Activated gamma-delta T cell treated with Interleukin-2 at 50 U/mL for 16 hours (primary cell): Measurements from ENCODE around the gene ACTR1A.
"Not testable (repeated sequence)": the region's sequence is repeated elsewhere in the genome, so short reads cannot be mapped to it uniquely, and the experiment has no call there.

Experiments used
- DNase-seq: peaks from one replicate; pipeline ENCODE4 v3.0.0-alpha.2; 2020

The ACTR1A gene

GRCh38 chr10:102502337-102503151 is at the start of gene ACTR1A:
TSS of gene ACTR1A (minus strand) at chr10:102502712. CDS start at chr10:102502647, 65 bp downstream.
- peak; percentile 93 for DNase-seq

- DNase-seq, result no peak
Measured at GRCh38 chr10:102550636-102551210, 48.2 kb upstream of the ACTR1A start.

DNA sequence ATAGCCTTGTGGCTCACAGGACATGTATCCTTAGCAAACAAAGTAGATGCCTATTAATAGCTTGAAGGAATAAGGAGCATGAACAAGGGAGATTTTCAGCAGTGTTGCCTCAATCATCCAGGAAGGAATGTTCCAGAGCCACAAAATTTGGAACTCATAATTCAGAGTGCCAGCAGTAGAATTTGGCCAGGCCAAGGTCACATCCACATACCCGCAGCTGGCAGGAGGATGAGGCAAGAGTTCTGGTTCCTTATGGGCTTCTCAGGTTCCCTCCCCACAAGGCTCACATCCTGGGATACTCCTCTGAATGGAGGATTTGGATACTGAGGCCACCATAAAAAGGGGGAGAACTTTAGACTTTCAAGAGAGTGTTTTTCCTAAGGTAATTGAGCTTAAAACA is 47.0 kb upstream of the ACTR1A start:
- DNase-seq, result no peak

- DNase-seq, result no peak
Measured at GRCh38 chr10:102546606-102547320, 44.3 kb upstream of the ACTR1A start.

DNA sequence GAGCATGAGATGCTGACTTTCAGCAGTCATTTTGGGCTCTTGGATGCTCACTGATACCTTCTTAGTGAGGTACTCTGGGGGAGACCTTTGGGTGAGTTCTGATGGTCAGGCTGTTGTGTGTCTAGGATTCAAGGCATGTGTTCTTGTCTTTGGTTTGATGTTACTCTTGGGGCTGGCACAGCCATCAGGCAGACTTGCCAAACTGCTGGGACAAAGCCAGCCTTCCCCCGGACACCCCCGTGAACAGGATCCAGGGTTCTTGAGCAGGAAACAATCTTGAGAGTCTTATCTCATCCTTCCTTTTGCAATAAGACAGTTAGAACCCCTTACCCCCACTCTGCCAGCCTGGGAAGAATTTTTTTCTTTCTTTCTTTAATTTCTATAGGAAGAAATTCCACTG is 43.5 kb upstream of the ACTR1A start:
- no peak for DNase-seq

DNA sequence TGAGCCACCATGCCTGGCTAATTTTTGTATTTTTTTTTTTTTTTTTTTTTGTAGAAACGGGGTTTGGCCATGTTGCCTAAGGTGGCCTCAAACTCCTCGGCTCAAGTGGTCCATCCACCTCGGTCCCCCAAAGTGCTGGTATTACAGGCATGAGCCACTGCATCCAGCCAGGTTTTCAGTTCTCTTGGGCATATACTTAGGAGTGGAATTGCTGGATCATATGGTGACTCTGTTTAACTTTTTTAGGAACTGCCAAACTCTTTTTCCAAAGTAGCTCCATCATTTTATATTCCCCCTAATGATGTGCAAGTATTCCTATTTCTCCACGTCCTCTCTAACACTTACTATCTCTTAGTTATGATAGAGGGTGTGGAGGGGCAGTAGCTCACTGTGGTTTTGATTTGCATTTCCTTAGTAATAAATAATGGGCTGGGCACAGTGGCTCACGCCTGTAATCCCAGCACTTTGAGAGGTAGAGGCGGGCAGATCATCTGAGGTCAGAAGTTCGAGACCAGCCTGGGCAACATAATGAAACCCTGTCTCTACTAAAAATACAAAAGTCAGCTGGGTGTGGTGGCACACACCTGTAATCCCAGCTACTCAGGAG is 42.9 kb upstream of the ACTR1A start:
- DNase-seq, result no peak

GRCh38 chr10:102542800-102543418 is 40.4 kb upstream of the ACTR1A start:
- DNase-seq, result no peak

GRCh38 chr10:102540023-102540422 is 37.5 kb upstream of the ACTR1A start:
- DNase-seq, result no peak

GRCh38 chr10:102538811-102539210 is 36.3 kb upstream of the ACTR1A start:
- no peak for DNase-seq

DNA sequence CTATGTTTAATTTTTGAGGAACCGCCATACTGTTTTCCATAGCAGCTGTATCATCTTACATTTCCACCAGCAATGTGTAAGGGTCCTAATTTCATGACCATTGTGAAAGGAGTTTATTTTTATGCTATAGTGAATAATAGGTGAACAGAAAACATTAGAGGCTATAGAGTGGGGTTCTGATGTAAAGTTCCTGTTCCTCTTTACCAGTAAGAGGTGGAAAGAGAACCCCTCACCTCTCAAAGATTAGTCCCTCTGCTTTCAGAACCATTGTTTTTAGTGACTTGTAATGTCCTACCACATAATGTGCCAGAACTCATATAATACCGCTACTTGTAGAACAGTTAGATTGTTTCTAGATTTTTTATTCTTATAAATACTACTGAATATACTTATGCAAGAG is 35.4 kb upstream of the ACTR1A start:
- no peak for DNase-seq

- no peak for DNase-seq
Measured at GRCh38 chr10:102537367-102537766, 34.9 kb upstream of the ACTR1A start.

- DNase-seq, result no peak
Measured at GRCh38 chr10:102535481-102536147, 33.1 kb upstream of the ACTR1A start.

GRCh38 chr10:102534966-102535365 is 32.5 kb upstream of the ACTR1A start:
- not testable (repeated sequence) for DNase-seq

DNA sequence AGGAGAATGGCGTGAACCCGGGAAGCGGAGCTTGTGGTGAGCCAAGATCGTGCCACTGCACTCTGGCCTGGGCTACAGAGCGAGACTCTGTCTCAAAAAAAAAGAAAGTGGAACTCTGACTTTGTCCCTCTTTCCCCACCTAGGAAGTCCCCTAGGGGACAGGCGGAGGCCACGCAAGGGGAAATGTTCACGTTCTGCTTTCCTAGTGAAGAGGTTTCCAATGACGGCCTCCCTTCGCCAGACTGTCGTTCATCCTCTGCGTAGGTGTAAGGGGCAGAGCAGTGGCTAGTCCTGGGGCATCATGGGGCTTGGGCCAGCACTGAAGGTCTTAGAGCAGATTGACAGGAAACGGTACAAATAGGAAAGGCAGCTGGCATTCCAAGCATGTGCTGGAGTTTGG is 31.8 kb upstream of the ACTR1A start:
- DNase-seq, result no peak

DNA sequence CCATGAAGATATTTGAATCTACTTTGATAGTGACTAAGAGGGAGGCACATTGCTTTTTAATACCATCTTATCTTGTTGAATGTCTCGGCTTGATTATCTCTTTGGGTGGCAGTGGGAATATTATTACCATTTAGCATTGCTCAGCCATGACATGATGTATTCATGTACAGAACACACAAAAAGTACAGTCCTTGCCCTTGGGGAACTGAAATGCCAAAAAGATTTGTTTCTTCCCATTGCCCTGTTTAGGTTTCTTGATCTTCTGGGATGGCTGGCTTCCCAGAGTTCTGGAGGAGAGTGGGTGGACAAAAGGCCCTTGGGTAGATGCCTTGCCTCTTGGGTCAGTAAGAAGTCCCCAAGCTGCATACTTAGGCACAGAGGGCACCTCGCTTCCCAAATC is 25.0 kb upstream of the ACTR1A start:
- DNase-seq, result no peak

DNA sequence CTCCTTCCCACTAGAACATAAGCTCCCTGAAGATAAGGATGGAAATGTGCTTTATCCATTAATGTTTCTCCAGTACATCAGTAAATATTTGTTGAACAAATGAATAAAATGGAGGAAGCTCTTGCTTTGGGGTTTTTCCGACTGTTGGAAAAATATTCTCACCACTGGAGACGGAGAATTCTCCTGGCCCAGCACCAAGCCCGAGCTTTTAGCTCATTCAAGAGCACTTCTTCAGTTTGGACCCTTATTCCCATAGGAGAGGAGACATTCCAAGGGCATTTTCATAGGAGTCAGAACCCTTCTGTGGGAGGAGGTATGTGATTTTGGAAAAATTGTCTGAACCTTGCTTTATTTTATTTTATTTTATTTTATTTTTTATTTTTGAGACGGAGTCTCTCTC is 22.2 kb upstream of the ACTR1A start:
- DNase-seq, result no peak

DNA sequence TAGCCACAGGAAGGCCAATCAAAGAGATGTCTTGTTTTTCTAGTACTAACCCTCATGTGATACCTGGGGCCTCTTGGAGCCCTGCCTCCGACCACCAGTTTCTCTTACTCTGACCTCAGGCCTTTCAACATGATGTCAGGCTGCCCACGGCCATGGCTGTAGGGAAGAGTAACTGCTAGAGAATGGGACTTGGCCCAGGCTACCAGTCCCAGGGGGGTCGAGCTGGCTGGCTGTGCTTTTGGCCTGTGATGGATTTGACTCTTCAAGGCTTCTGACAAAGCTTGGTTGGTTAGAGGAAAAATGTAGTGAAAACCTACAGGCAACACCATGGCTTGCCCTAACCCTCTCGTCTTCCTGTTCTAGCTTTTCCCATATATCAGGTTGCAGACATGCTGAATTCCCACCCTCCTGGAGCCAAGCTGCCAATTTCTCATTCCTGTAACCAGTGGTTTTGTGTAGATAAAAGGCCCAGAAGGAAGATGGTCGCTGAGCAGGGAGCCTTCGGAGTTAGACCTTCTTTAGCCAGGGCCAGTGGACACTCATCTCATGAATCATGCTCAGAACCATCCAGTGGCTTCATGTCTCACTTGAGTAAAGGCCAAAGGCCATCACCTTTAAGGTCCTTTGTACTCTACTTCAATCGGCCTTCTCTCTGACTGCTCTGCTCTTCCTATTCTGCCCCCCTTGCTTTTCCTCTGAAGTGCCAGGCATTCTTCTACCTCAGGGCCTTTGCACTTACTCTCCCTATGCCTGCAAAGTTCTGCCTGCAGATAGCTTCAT is 20.9 kb upstream of the ACTR1A start:
- DNase-seq, result no peak

DNA sequence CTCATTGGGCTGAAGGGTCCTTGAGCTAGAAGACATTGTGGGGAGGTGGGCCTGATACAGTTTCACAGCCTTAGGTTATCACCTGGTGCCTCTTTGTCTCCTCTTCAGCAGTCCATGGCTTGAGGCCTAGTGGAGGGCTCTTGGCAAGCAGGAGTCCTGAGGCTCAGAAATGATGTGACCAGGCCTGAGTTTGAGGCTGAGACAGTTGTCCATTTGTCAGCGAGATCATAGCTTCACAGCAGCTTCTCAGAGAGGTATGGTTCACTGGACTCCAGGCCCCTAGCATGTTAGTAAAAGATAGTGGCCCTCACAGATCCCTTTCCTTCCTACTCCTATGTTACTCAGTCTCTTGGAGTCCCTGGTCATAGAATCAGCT is 20.4 kb upstream of the ACTR1A start:
- DNase-seq, result no peak

DNA sequence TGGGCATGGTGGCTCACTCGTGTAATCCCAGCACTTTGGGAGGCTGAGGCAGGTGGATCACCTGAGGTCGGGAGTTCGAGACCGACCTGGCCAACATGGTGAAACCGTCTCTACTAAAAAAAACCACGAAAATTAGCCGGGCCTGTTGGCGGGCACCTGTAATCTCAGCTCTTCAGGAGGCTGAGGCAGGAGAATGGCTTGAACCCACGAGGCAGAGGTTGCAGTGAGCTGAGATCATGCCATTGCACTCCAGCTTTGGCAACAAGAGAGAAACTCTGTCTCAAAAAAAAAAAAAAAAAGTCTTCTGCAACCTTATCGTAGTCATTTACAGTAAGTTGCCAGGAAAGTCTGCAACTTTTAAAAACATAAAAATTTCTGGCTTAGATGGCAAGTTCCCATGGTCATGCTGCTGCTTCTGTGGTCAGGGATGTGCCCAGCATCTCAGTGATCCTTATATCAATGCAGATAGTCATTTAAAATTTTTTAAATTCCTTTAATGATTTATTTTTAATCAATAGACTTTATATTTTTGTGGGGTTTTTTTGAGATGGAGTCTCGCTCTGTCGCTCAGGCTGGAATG is 16.8 kb upstream of the ACTR1A start:
- no peak for DNase-seq

DNA sequence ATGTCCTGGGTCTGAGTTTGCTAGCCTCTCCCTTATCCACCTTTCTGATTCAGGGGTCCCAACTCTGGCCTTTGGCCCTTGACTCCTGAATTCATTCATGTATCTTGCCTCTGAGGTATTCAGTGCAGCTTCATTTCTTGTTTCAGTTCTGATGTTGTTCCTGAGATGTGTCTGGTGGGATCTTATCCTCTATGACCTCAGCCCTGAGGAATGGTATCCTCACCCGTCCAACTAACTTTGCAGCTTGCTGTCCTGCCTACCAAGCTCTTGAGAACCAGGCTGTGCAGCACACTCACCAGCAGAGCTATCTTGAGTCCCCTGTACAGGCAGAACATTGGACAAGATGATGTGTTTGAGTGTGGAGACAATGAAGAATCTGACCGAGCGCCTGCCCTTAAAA is 15.0 kb upstream of the ACTR1A start:
- no peak for DNase-seq

DNA sequence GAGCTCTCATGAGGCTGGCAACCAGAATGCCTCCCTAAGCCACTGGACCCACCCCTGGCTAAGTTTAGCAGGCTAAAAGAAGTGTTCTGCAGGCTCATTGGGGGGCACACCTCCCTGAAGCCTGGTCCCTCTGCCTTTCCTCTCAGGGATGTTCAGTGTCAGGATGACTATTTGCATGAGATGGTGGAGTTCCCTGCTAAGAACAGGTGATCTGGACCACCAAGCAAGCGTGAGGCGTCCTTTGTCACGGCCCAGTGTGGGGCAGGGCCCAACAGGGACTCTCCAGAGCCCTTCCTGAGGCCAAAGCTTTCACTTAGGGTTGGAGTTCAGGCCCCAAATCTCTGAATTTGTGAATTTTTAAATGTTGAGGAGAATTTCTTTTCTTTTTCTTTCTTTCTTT is 13.2 kb upstream of the ACTR1A start:
- no peak for DNase-seq
